Neural progenitor cell (in vitro differentiated cells): ENCODE measurements around the gene ADGRV1. TPM values are rescaled to one million over a fixed set of nuclear protein-coding genes. Genes with fewer than 3 reads are reported as not detected.

Experiments
- DNase-seq: peaks from one replicate; pipeline ENCODE4 v3.0.0-alpha.2; 2016; ENCODE audit warnings: low spot score
- H2AFZ ChIP-seq: fragments of 200-600 bp; sonication (generic); replicated peaks from 2 replicates; pipeline ENCODE4 v1.6.1; 2016; ENCODE audit warnings: antibody characterized with exemption
- H3F3A ChIP-seq: fragments of 200-600 bp; sonication (generic); 2 replicates; pipeline ENCODE4 v1.6.1; 2016; ENCODE audit warnings: antibody characterized with exemption, low read depth
- H3K27ac ChIP-seq: fragments of 200-600 bp; sonication (generic); 2 replicates; pipeline ENCODE4 v1.5.1; 2016; ENCODE audit warnings: mild to moderate bottlenecking
- H3K27me3 ChIP-seq: fragments of 200-600 bp; sonication (generic); 2 replicates; pipeline ENCODE4 v1.6.1; 2016; ENCODE audit warnings: mild to moderate bottlenecking, moderate library complexity
- H3K36me3 ChIP-seq: fragments of 200-600 bp; sonication (generic); 2 replicates; pipeline ENCODE4 v1.5.1; 2016
- H3K4me1 ChIP-seq: fragments of 200-600 bp; sonication (generic); 2 replicates; pipeline ENCODE4 v1.6.1; 2016; ENCODE audit warnings: mixed run types
- H3K4me2 ChIP-seq: fragments of 200-600 bp; sonication (generic); 2 replicates; pipeline ENCODE4 v1.6.1; 2016
- H3K4me3 ChIP-seq: fragments of 200-600 bp; sonication (generic); 2 replicates; pipeline ENCODE4 v1.5.1; 2016
- H3K79me2 ChIP-seq: fragments of 200-600 bp; sonication (generic); 2 replicates; pipeline ENCODE4 v1.6.1; 2016; ENCODE audit warnings: low read depth
- H3K9ac ChIP-seq: fragments of 200-600 bp; sonication (generic); 2 replicates; pipeline ENCODE4 v1.6.1; 2016
- H3K9me3 ChIP-seq: fragments of 200-600 bp; sonication (generic); 2 replicates; pipeline ENCODE4 v1.5.1; 2016; ENCODE audit warnings: low read depth
- H4K20me1 ChIP-seq: fragments of 200-600 bp; sonication (generic); 2 replicates; pipeline ENCODE4 v1.6.1; 2016; ENCODE audit warnings: low read depth
- H3K27ac Mint-ChIP-seq: 3 replicates; pipeline ENCODE4 v1.8.0; 2021; ENCODE audit warnings: mixed read lengths
- H3K27me3 Mint-ChIP-seq: 2 replicates; pipeline ENCODE4 v1.8.0; 2022; ENCODE audit warnings: low read depth, mild to moderate bottlenecking, inconsistent platforms, moderate library complexity, mixed read lengths; ENCODE audit not compliant: insufficient read depth
- H3K36me3 Mint-ChIP-seq: 3 replicates; pipeline ENCODE4 v1.8.0; 2021; ENCODE audit warnings: mixed read lengths
- H3K4me1 Mint-ChIP-seq: 3 replicates; pipeline ENCODE4 v1.8.0; 2021; ENCODE audit warnings: mixed read lengths
- H3K4me3 Mint-ChIP-seq: 3 replicates; pipeline ENCODE4 v1.8.0; 2021; ENCODE audit warnings: mild to moderate bottlenecking, moderate library complexity, mixed read lengths
- H3K9me3 Mint-ChIP-seq: 3 replicates; pipeline ENCODE4 v1.8.0; 2020; ENCODE audit warnings: mixed read lengths
- EZH2 ChIP-seq: fragments of 200-600 bp; sonication (generic); IDR thresholded peaks from 2 replicates; pipeline ENCODE4 v1.6.1; 2017; ENCODE audit warnings: antibody characterized with exemption, mild to moderate bottlenecking, moderate library complexity
- EZH2phosphoT487 ChIP-seq: fragments of 200-600 bp; sonication (generic); IDR thresholded peaks from 2 replicates; pipeline ENCODE4 v1.6.1; 2017; ENCODE audit warnings: antibody characterized with exemption
- total RNA-seq: library from RNA; depleted of rRNA; stranded (reverse); fragments of >200 nt; gene quantifications from 2 replicates; pipeline ENCODE4 v1.2.3, GENCODE V29; 2015; ENCODE audit warnings: low replicate concordance
- TF ChIP-seq, protein P1 (sequence below): fragments of 200-600 bp; sonication (generic); IDR thresholded peaks from 2 replicates; pipeline ENCODE4 v1.5.1; 2017; ENCODE audit warnings: antibody characterized with exemption, mild to moderate bottlenecking

The ADGRV1 gene
- total RNA-seq, 1 donor from 2014 or later = 151 TPM

DNA sequence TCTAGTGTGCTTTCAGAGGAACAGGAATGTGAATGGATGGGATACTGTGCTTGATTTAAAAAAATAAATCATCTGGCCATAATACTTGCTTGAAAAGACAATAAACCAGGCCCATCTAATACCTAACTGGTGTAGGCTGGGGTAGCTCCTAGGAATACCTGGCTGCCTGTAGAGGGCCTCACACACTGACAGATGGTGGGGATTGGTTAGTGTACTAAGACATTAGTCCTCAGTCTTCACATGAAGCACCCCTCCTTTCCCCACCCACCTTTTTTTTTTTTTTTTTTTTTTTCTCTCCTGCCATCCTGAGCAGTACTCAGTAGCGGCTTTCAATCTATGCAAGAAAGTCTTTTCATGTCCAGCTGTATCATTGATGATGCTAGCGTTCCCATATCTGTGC, 130.5 kb downstream of the ADGRV1 start:
- no peak for DNase-seq
- H3K36me3 Mint-ChIP-seq = peaks cover 42% of the 10 kb centered on the region

DNA sequence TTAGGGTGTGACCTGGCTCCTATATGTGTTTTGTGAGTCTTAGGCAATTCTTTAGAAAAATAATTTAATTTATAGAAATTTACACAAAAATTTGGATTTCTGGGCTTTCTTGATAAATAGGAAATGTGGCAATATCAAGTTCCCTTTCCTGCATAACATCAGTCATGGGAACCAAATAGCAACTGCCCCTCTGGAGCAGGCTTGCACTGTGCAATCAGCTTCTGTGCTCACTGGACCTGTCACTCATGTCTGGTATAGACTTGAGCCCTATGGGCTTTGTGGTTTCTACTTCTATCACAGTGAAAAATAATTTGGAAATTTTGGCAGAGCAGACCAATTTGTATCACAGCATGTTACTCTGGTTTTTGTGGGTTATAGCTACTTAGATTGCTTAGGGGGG, 131.7 kb downstream of the ADGRV1 start:
- Histone ChIP-seq H3K9ac (no peak overlapping the region), H3K4me2 (no peak overlapping the region), H3K79me2 (no peaks in the 10 kb centered on the region), H3K4me1 (peaks cover 2% of the 10 kb centered on the region), H3K27me3 (no peaks in the 10 kb centered on the region), H3F3A (no peaks in the 10 kb centered on the region), H2AFZ (no peak overlapping the region), H3K9me3 (no peaks in the 10 kb centered on the region), H3K27ac (no peak overlapping the region), H3K36me3 (peaks cover 7% of the 10 kb centered on the region), H4K20me1 (no peaks in the 10 kb centered on the region), H3K4me3 (no peak overlapping the region)
- peaks cover 8% of the 10 kb centered on the region for H3K9me3 Mint-ChIP-seq
- no peak for DNase-seq
- TF ChIP-seq EZH2phosphoT487 (no peak), EZH2 (no peak)
- TF ChIP-seq, protein P1, sequence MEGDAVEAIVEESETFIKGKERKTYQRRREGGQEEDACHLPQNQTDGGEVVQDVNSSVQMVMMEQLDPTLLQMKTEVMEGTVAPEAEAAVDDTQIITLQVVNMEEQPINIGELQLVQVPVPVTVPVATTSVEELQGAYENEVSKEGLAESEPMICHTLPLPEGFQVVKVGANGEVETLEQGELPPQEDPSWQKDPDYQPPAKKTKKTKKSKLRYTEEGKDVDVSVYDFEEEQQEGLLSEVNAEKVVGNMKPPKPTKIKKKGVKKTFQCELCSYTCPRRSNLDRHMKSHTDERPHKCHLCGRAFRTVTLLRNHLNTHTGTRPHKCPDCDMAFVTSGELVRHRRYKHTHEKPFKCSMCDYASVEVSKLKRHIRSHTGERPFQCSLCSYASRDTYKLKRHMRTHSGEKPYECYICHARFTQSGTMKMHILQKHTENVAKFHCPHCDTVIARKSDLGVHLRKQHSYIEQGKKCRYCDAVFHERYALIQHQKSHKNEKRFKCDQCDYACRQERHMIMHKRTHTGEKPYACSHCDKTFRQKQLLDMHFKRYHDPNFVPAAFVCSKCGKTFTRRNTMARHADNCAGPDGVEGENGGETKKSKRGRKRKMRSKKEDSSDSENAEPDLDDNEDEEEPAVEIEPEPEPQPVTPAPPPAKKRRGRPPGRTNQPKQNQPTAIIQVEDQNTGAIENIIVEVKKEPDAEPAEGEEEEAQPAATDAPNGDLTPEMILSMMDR = no peak
- H3K36me3 Mint-ChIP-seq = peaks cover 40% of the 10 kb centered on the region
- H3K4me3 Mint-ChIP-seq = no peak overlapping the region
- no peaks in the 10 kb centered on the region for H3K4me1 Mint-ChIP-seq
- H3K27ac Mint-ChIP-seq = no peak overlapping the region
- H3K27me3 Mint-ChIP-seq = no peaks in the 10 kb centered on the region

More for the DNA sequence above, 130.5 kb downstream of the ADGRV1 start:
- no peaks in the 10 kb centered on the region for H4K20me1 ChIP-seq
- H3K79me2 ChIP-seq = no peaks in the 10 kb centered on the region
- H3K36me3 ChIP-seq = peaks cover 9% of the 10 kb centered on the region
- H2AFZ ChIP-seq = no peak overlapping the region
- no peaks in the 10 kb centered on the region for H3K27me3 ChIP-seq
- no peak overlapping the region for H3K4me3 ChIP-seq
- H3K9ac ChIP-seq = no peak overlapping the region
- H3K9me3 Mint-ChIP-seq = peaks cover 8% of the 10 kb centered on the region
- H3K27ac Mint-ChIP-seq = no peak overlapping the region
- no peaks in the 10 kb centered on the region for H3K9me3 ChIP-seq
- H3F3A ChIP-seq = no peaks in the 10 kb centered on the region
- H3K4me2 ChIP-seq = no peak overlapping the region
- no peak overlapping the region for H3K4me3 Mint-ChIP-seq
- no peaks in the 10 kb centered on the region for H3K4me1 Mint-ChIP-seq
- no peaks in the 10 kb centered on the region for H3K27me3 Mint-ChIP-seq
- no peak overlapping the region for H3K27ac ChIP-seq
- TF ChIP-seq EZH2 (no peak), EZH2phosphoT487 (no peak)
- TF ChIP-seq, protein P1 = no peak
- H3K4me1 ChIP-seq = no peaks in the 10 kb centered on the region

GRCh38 chr5:90691533-90691932, 132.9 kb downstream of the ADGRV1 start:
- Histone ChIP-seq H3K4me1 (peaks cover 14% of the 10 kb centered on the region), H3K9me3 (no peaks in the 10 kb centered on the region), H3K27me3 (no peaks in the 10 kb centered on the region), H3F3A (peaks cover 4% of the 10 kb centered on the region), H3K79me2 (no peaks in the 10 kb centered on the region), H2AFZ (no peak overlapping the region), H3K4me3 (no peak overlapping the region), H4K20me1 (peaks cover 3% of the 10 kb centered on the region), H3K27ac (no peak overlapping the region), H3K9ac (no peak overlapping the region), H3K4me2 (no peak overlapping the region), H3K36me3 (peaks cover 7% of the 10 kb centered on the region)
- H3K9me3 Mint-ChIP-seq = peaks cover 4% of the 10 kb centered on the region
- H3K27me3 Mint-ChIP-seq = no peaks in the 10 kb centered on the region
- H3K27ac Mint-ChIP-seq = no peak overlapping the region
- no peak for DNase-seq
- no peaks in the 10 kb centered on the region for H3K4me1 Mint-ChIP-seq
- H3K36me3 Mint-ChIP-seq = peaks cover 32% of the 10 kb centered on the region
- no peak overlapping the region for H3K4me3 Mint-ChIP-seq
- TF ChIP-seq, protein P1 = no peak
- TF ChIP-seq EZH2 = no peak
